ENCODE results near the gene RANBP9. TPM values are rescaled to one million over a fixed set of nuclear protein-coding genes. Genes with fewer than 3 reads are reported as not detected.

RANBP9 gene
- total and polyA plus RNA-seq, 9 of the 15 experiments (the other 6 are each of a cell fraction or from before 2014, with no cell fraction given), result 27.5 to 130 (median 61.5) TPM

- TF ChIP-seq CBX1 (IDR thresholded peaks at IDR 0.05; ENCODE audit: low read depth), result no peak; the same call in none of the 2 replicates
- TF ChIP-seq ZNF561 (CRISPR knock-in tag; conservative IDR thresholded peaks at IDR 0.05), result no peak
- TF ChIP-seq ARID2 (IDR thresholded peaks at IDR 0.05), result no peak
- no peak for TF ChIP-seq ZNF764 (CRISPR knock-in tag; IDR thresholded peaks at IDR 0.05; ENCODE audit: low read depth)
- TF ChIP-seq FOXJ2 (tag; IDR thresholded peaks at IDR 0.05), result no peak
- no peak for TF ChIP-seq PURB (CRISPR knock-in tag; IDR thresholded peaks at IDR 0.05; ENCODE audit: low read depth)
- no peak for TF ChIP-seq ZKSCAN1 (IDR thresholded peaks at IDR 0.05; ENCODE audit: low read depth, low read length)
- no peak; the same call in 1 of the 2 replicates for TF ChIP-seq ZNF143 (CRISPR knock-in tag; IDR thresholded peaks at IDR 0.05)
- TF ChIP-seq POLR3G (IDR thresholded peaks at IDR 0.05; ENCODE audit: extremely low read depth, insufficient read length, insufficient replicate concordance), result no peak
- peak; percentile 80 to 83 for TF ChIP-seq MAZ (CRISPR knock-in tag; conservative IDR thresholded peaks at IDR 0.05 in 1 of 2, IDR thresholded peaks at IDR 0.05 in 1 of 2)
- TF ChIP-seq ZNF445 (CRISPR knock-in tag; IDR thresholded peaks at IDR 0.05; ENCODE audit: low read depth), result no peak
- TF ChIP-seq DIDO1 (tag; IDR thresholded peaks at IDR 0.05; ENCODE audit: low read depth), result no peak
- no peak for TF ChIP-seq EP300 (IDR thresholded peaks at IDR 0.05; ENCODE audit: low read length)
- TF ChIP-seq MYC (IDR thresholded peaks at IDR 0.05; ENCODE audit: low read depth, low read length), result peak; percentile 65
- TF ChIP-seq MYC (CRISPR knock-in tag; IDR thresholded peaks at IDR 0.05; ENCODE audit: borderline replicate concordance, low read depth), result peak; percentile 78; the same call in 1 of the 2 replicates
- TF ChIP-seq ZNF354B (CRISPR knock-in tag; IDR thresholded peaks at IDR 0.05), result no peak
- no peak for TF ChIP-seq ZNF609 (CRISPR knock-in tag; IDR thresholded peaks at IDR 0.05; ENCODE audit: borderline replicate concordance)
- TF ChIP-seq STAT5A (IDR thresholded peaks at IDR 0.05; ENCODE audit: borderline replicate concordance, low read length), result no peak; the same call in 1 of the 2 replicates
- TF ChIP-seq ZNF76 (CRISPR knock-in tag; IDR thresholded peaks at IDR 0.05; ENCODE audit: borderline replicate concordance), result peak; percentile 54; the same call in 1 of the 2 replicates
- TF ChIP-seq NFXL1 (CRISPR knock-in tag; IDR thresholded peaks at IDR 0.05), result no peak
- TF ChIP-seq ERF (CRISPR knock-in tag; IDR thresholded peaks at IDR 0.05), result peak; percentile 84; the same call in 1 of the 2 replicates
Observed at GRCh38 chr6:13574571-13575376, 136.9 kb downstream of the RANBP9 start, which contains the start of gene SIRT5 (continued).

Data from K562 (cell line).